ENCODE measurements around the gene CLIC4.

CLIC4 gene

DNA sequence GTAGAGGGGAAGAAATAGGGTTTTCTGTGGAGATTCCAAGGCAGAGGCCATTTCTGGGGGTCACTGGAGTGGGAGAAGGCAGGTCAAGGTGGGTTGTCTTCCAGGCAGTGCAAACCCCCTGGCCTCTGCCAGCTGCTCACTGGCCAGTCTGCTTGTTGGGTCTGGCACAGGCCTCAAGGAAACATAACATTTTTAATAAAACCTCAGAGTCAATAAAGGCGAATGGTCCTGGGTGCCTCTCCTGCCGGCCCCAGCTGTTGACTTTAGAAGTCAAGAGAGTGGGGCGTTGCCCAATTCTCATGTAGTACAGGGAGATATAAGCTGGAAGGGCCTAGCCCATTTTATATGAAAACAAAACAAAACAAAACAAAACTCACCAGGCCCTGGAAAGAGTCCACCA, 148.2 kb downstream of the CLIC4 start:
- no peak for TF ChIP-seq JUND (IDR thresholded peaks at IDR 0.05; ENCODE audit: low read depth)
- in situ Hi-C loops (cut with HindIII; ENCODE audit: low pct_unique_long_range_greater_than_20kb, low sequenced_read_pairs), result no loop called here
- DNase-seq (ENCODE audit: low read depth in 1 of 2, low spot score in 1 of 2), result no peak
